OCI-LY1 (cell line): ENCODE results near the gene HSPA4.
"Not testable (repeated sequence)": the region's sequence is repeated elsewhere in the genome, so short reads cannot be mapped to it uniquely, and the experiment has no call there.

Source experiments
- H2AFZ ChIP-seq: fragments of 200-600 bp; sonication (generic), shearing (Covaris generic); 2 replicates; pipeline ENCODE4 v1.6.0; 2014; ENCODE audit warnings: antibody characterized with exemption, mild to moderate bottlenecking, low read length
- H3F3A ChIP-seq: fragments of 200-600 bp; sonication (generic), shearing (Covaris generic); 2 replicates; pipeline ENCODE4 v1.6.0; 2014; ENCODE audit warnings: mild to moderate bottlenecking, antibody characterized with exemption, low read length, moderate library complexity; ENCODE audit not compliant: insufficient read depth
- H3K27ac ChIP-seq: fragments of 200-600 bp; sonication (generic); 2 replicates; pipeline ENCODE4 v1.5.1; 2014; ENCODE audit warnings: low read length, mixed run types, mild to moderate bottlenecking, low read depth; ENCODE audit not compliant: poor library complexity, severe bottlenecking
- H3K27me3 ChIP-seq: fragments of 200-600 bp; sonication (generic); 2 replicates; pipeline ENCODE4 v1.6.0; 2014; ENCODE audit warnings: antibody characterized with exemption, mild to moderate bottlenecking, low read length, moderate library complexity; ENCODE audit not compliant: insufficient read depth
- H3K36me3 ChIP-seq: fragments of 200-600 bp; sonication (generic); 2 replicates; pipeline ENCODE4 v1.6.1; 2014; ENCODE audit warnings: mild to moderate bottlenecking, antibody characterized with exemption, low read length, moderate library complexity, mixed read lengths; ENCODE audit not compliant: insufficient read depth
- H3K4me1 ChIP-seq: fragments of 200-600 bp; sonication (generic); 2 replicates; pipeline ENCODE4 v1.5.1; 2014; ENCODE audit warnings: mild to moderate bottlenecking, low read length, moderate library complexity; ENCODE audit not compliant: insufficient read depth, severe bottlenecking
- H3K4me2 ChIP-seq: fragments of 200-600 bp; sonication (generic), shearing (Covaris generic); 2 replicates; pipeline ENCODE4 v1.6.1; 2014; ENCODE audit warnings: low read length
- H3K4me3 ChIP-seq: fragments of 200-600 bp; sonication (generic); 2 replicates; pipeline ENCODE4 v1.5.1; 2014; ENCODE audit warnings: low read length, low read depth, mild to moderate bottlenecking, mixed read lengths; ENCODE audit not compliant: poor library complexity, severe bottlenecking
- H3K79me2 ChIP-seq: fragments of 200-600 bp; shearing (Covaris generic); 2 replicates; pipeline ENCODE4 v1.6.1; 2016; ENCODE audit warnings: mixed run types, low read length, mixed read lengths; ENCODE audit not compliant: insufficient read depth
- H3K9ac ChIP-seq: fragments of 200-600 bp; sonication (generic), shearing (Covaris generic); 2 replicates; pipeline ENCODE4 v1.6.1; 2014; ENCODE audit warnings: mild to moderate bottlenecking, low read length, mixed read lengths
- H3K9me2 ChIP-seq: fragments of 200-600 bp; sonication (generic), shearing (Covaris generic); 2 replicates; pipeline ENCODE4 v1.6.1; 2014; ENCODE audit warnings: low read depth, mild to moderate bottlenecking, low read length, mixed read lengths
- H3K9me3 ChIP-seq: fragments of 200-600 bp; shearing (Covaris generic); 2 replicates; pipeline ENCODE4 v1.6.1; 2014; ENCODE audit warnings: low read length, mixed read lengths
- H4K20me1 ChIP-seq: fragments of 200-600 bp; sonication (generic), shearing (Covaris generic); 2 replicates; pipeline ENCODE4 v1.6.0; 2016; ENCODE audit warnings: mild to moderate bottlenecking, low read length; ENCODE audit not compliant: insufficient read depth
- EZH2 ChIP-seq: fragments of 200-600 bp; sonication (generic), shearing (Covaris generic); IDR thresholded peaks from 2 replicates; pipeline ENCODE4 v1.8.0; 2017; ENCODE audit warnings: borderline replicate concordance, mixed run types, mild to moderate bottlenecking, antibody characterized with exemption, low read length, moderate library complexity, mixed read lengths
- TF ChIP-seq, protein P1 (sequence below): fragments of 200-600 bp; sonication (generic), shearing (Covaris generic); IDR thresholded peaks from 2 replicates; pipeline ENCODE4 v1.5.1; 2017; ENCODE audit warnings: mild to moderate bottlenecking, antibody characterized with exemption, low read length, moderate library complexity, mixed read lengths

HSPA4 gene

DNA sequence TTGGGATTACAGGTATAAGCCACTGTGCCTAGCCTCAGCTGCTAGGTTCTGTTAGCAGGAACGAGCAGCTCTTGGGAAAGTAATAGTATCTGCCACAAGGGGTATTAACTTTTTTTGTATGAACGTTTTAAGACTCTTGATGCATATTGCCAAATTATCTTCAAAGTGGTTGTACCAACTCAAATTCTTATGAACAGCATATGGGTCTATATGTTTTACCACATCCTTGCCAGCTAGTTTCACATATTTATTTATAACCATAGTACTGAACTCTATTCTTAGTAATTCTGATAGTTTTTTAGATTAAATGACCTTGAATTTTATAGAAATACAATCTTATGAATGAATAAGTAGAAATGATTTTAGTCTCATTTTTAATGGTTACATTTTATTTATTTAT is 80.9 kb downstream of the HSPA4 start:
- H3K79me2 ChIP-seq = no peaks in the 10 kb centered on the region
- no peak overlapping the region for H3K4me2 ChIP-seq
- no peaks in the 10 kb centered on the region for H3K9me3 ChIP-seq
- H3K36me3 ChIP-seq = no peaks in the 10 kb centered on the region
- no peaks in the 10 kb centered on the region; the same call in 1 of the 2 replicates for H3K27me3 ChIP-seq
- TF ChIP-seq EZH2 = no peak
- TF ChIP-seq, protein P1, sequence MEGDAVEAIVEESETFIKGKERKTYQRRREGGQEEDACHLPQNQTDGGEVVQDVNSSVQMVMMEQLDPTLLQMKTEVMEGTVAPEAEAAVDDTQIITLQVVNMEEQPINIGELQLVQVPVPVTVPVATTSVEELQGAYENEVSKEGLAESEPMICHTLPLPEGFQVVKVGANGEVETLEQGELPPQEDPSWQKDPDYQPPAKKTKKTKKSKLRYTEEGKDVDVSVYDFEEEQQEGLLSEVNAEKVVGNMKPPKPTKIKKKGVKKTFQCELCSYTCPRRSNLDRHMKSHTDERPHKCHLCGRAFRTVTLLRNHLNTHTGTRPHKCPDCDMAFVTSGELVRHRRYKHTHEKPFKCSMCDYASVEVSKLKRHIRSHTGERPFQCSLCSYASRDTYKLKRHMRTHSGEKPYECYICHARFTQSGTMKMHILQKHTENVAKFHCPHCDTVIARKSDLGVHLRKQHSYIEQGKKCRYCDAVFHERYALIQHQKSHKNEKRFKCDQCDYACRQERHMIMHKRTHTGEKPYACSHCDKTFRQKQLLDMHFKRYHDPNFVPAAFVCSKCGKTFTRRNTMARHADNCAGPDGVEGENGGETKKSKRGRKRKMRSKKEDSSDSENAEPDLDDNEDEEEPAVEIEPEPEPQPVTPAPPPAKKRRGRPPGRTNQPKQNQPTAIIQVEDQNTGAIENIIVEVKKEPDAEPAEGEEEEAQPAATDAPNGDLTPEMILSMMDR = no peak
- no peak overlapping the region for H3K9ac ChIP-seq
- H3F3A ChIP-seq = no peaks in the 10 kb centered on the region
- H3K27ac ChIP-seq = no peak overlapping the region
- H3K4me1 ChIP-seq = no peaks in the 10 kb centered on the region
- H3K4me3 ChIP-seq = no peak overlapping the region
- no peaks in the 10 kb centered on the region for H4K20me1 ChIP-seq
- H3K9me2 ChIP-seq = no peaks in the 10 kb centered on the region
- H2AFZ ChIP-seq = no peak overlapping the region

DNA sequence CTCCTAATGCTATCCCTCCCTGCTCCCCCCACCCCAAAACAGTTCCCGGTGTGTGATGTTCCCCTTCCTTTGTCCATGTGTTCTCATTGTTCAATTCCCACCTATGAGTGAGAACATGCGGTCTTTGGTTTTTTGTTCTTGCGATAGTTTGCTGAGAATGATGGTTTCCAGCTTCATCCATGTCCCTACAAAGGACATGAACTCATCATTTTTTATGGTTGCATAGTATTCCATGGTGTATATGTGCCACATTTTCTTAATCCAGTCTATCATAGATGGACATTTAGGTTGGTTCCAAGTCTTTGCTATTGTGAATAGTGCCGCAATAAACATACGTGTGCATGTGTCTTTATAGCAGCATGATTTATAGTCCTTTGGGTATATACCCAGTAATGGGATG is 81.4 kb downstream of the HSPA4 start:
- H3K27ac ChIP-seq, H2AFZ ChIP-seq, H3K9me2 ChIP-seq, H3K4me2 ChIP-seq, H3K9me3 ChIP-seq, H4K20me1 ChIP-seq, H3K27me3 ChIP-seq, H3F3A ChIP-seq, H3K9ac ChIP-seq, H3K36me3 ChIP-seq, H3K79me2 ChIP-seq, H3K4me1 ChIP-seq, H3K4me3 ChIP-seq: not testable (repeated sequence)

DNA sequence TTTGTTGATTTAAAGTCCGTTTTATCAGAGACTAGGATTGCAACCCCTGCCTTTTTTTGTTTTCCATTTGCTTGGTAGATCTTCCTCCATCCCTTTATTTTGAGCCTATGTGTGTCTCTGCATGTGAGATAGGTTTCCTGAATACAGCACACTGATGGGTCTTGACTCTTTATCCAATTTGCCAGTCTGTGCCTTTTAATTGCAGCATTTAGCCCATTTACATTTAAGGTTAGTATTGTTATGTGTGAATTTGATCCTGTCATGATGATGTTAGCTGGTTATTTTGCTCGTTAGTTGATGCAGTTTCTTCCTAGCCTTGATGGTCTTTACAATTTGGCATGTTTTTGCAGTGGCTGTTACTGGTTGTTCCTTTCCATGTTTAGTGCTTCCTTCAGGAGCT is 85.1 kb downstream of the HSPA4 start:
- not testable (repeated sequence) for H3K79me2 ChIP-seq, H3K27me3 ChIP-seq, H3K9me3 ChIP-seq, H4K20me1 ChIP-seq, H3K27ac ChIP-seq, H3K4me2 ChIP-seq, H3K9ac ChIP-seq, H3K9me2 ChIP-seq, H3K36me3 ChIP-seq, H3K4me1 ChIP-seq, H3K4me3 ChIP-seq, H2AFZ ChIP-seq, H3F3A ChIP-seq

DNA sequence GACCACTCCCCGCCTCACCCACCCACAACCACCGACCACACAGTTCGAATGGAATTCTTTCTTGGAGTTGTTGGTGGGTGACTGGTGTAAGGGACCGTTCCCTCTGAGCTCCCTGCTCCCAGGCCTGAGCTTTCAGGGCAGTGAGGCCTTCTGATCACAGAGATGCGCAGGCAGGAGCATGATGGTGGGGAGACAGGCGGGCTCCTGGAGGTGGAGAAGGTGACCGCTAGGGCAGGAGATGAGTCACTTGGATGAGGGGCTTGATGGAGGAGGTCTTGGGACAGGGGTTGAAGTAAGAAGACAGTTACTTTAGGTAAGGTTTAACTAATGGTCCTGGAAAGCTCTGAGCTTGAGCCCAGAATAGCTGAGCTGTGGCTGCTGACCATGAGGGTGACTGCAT is 88.5 kb downstream of the HSPA4 start:
- TF ChIP-seq EZH2 = no peak
- TF ChIP-seq, protein P1 = no peak
- Histone ChIP-seq H3F3A (no peaks in the 10 kb centered on the region), H3K4me1 (no peaks in the 10 kb centered on the region), H3K27ac (no peak overlapping the region), H3K9me2 (no peaks in the 10 kb centered on the region), H3K4me3 (no peak overlapping the region), H3K9me3 (no peaks in the 10 kb centered on the region), H3K79me2 (no peaks in the 10 kb centered on the region), H4K20me1 (no peaks in the 10 kb centered on the region), H3K9ac (no peak overlapping the region), H3K4me2 (no peak overlapping the region), H2AFZ (no peak overlapping the region), H3K27me3 (no peaks in the 10 kb centered on the region; the same call in 1 of the 2 replicates), H3K36me3 (no peaks in the 10 kb centered on the region)
